Measurements from ENCODE around the gene SFMBT2. TPM values are rescaled to one million over a fixed set of nuclear protein-coding genes. Genes with fewer than 3 reads are reported as not detected.
"Not testable (repeated sequence)": the region's sequence is repeated elsewhere in the genome, so short reads cannot be mapped to it uniquely, and the experiment has no call there.

SFMBT2 gene
- total RNA-seq, 1 donor from 2014 or later = 52.0 TPM

- intact Hi-C loops (cut with micrococcal nuclease) = no loop called here
Observed at GRCh38 chr10:7301006-7301778, 109.6 kb downstream of the SFMBT2 start.

GRCh38 chr10:7300384-7300971, 110.4 kb downstream of the SFMBT2 start:
- intact Hi-C loops (cut with micrococcal nuclease) = no loop called here

- intact Hi-C loops (cut with micrococcal nuclease) = not testable (repeated sequence)
Observed at GRCh38 chr10:7299601-7300325, 111.1 kb downstream of the SFMBT2 start.

GRCh38 chr10:7298495-7298894, 112.3 kb downstream of the SFMBT2 start:
- intact Hi-C loops (cut with micrococcal nuclease) = no loop called here

GRCh38 chr10:7297094-7297493, 113.7 kb downstream of the SFMBT2 start:
- intact Hi-C loops (cut with micrococcal nuclease) = no loop called here

GRCh38 chr10:7296648-7297047, 114.2 kb downstream of the SFMBT2 start:
- intact Hi-C loops (cut with micrococcal nuclease) = no loop called here

GRCh38 chr10:7296076-7296475, 114.8 kb downstream of the SFMBT2 start:
- intact Hi-C loops (cut with micrococcal nuclease) = no loop called here

GRCh38 chr10:7293378-7293920, 117.4 kb downstream of the SFMBT2 start:
- intact Hi-C loops (cut with micrococcal nuclease) = no loop called here

- intact Hi-C loops (cut with micrococcal nuclease) = no loop called here
Observed at GRCh38 chr10:7291487-7292270, 119.2 kb downstream of the SFMBT2 start.

- intact Hi-C loops (cut with micrococcal nuclease) = no loop called here
Observed at GRCh38 chr10:7288060-7288690, 122.7 kb downstream of the SFMBT2 start.

- intact Hi-C loops (cut with micrococcal nuclease) = no loop called here
Observed at GRCh38 chr10:7287377-7287776, 123.5 kb downstream of the SFMBT2 start.

- intact Hi-C loops (cut with micrococcal nuclease) = no loop called here
Observed at GRCh38 chr10:7285522-7286322, 125.1 kb downstream of the SFMBT2 start.

- intact Hi-C loops (cut with micrococcal nuclease) = no loop called here
Observed at GRCh38 chr10:7283246-7283645, 127.6 kb downstream of the SFMBT2 start.

GRCh38 chr10:7282457-7282856, 128.4 kb downstream of the SFMBT2 start:
- intact Hi-C loops (cut with micrococcal nuclease) = no loop called here

GRCh38 chr10:7281429-7281828, 129.4 kb downstream of the SFMBT2 start:
- intact Hi-C loops (cut with micrococcal nuclease) = no loop called here

GRCh38 chr10:7279303-7279702, 131.5 kb downstream of the SFMBT2 start:
- intact Hi-C loops (cut with micrococcal nuclease) = no loop called here

- intact Hi-C loops (cut with micrococcal nuclease) = no loop called here
Observed at GRCh38 chr10:7277867-7278266, 133.0 kb downstream of the SFMBT2 start.

- intact Hi-C loops (cut with micrococcal nuclease) = no loop called here
Observed at GRCh38 chr10:7277432-7277831, 133.4 kb downstream of the SFMBT2 start.

- intact Hi-C loops (cut with micrococcal nuclease) = no loop called here
Observed at GRCh38 chr10:7275761-7276440, 134.9 kb downstream of the SFMBT2 start.
